Fibroblast of villous mesenchyme (primary cell): ENCODE measurements around the gene KRTAP10-12. TPM values are rescaled to one million over a fixed set of nuclear protein-coding genes. Genes with fewer than 3 reads are reported as not detected.

Source experiments
- DNase-seq: peaks from one replicate; pipeline ENCODE4 v3.0.0-alpha.2; 2010; ENCODE audit warnings: low read depth
- H3K4me3 ChIP-seq: 2 replicates; pipeline ENCODE4 v1.5.1; 2011; ENCODE audit warnings: low read depth, mild to moderate bottlenecking, low read length
- total RNA-seq: library from RNA; depleted of rRNA; stranded (reverse); fragments of >200 nt; gene quantifications from 2 replicates; pipeline ENCODE4 v1.2.3, GENCODE V29; 2012
- TF ChIP-seq, protein P1 (sequence below): IDR thresholded peaks from 2 replicates; pipeline ENCODE4 v1.5.1; 2012; ENCODE audit warnings: low read depth, mild to moderate bottlenecking, low read length; ENCODE audit not compliant: insufficient read depth

KRTAP10-12 gene
- total RNA-seq, 1 donor, result not detected

DNA sequence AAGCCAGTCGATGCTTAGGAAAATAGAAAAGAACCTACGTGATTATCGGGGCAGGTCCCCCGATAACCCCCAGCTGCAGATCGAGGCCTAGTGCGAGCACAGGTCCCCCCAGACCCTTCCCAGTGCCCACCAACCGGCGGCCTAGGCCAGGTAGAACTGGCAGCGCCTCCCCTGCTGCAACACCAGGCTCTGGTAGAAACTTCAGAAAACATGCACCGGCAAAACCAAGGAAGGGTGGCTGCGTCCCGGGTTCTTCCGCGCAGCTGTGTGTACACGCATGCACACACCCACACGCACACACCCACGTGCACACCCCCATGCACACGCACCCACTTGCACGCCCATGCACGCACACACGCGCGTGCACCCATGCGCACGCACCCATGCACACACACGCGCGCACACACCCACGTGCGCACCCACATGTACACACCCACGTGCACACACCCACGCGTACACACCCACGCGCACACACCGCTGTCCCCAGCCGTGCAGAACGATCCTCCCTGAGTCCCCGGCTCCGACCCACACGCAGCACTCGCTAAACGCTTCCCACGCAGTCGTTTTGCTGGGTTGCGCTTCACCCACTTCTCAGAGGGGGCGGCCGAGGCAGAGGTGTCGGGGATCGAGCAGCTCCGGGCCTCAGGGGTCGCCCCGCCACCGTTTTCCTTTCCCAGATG lies 9.2 kb downstream of the KRTAP10-12 start:
- no peak for DNase-seq
- no peak overlapping the region for H3K4me3 ChIP-seq
- TF ChIP-seq, protein P1, sequence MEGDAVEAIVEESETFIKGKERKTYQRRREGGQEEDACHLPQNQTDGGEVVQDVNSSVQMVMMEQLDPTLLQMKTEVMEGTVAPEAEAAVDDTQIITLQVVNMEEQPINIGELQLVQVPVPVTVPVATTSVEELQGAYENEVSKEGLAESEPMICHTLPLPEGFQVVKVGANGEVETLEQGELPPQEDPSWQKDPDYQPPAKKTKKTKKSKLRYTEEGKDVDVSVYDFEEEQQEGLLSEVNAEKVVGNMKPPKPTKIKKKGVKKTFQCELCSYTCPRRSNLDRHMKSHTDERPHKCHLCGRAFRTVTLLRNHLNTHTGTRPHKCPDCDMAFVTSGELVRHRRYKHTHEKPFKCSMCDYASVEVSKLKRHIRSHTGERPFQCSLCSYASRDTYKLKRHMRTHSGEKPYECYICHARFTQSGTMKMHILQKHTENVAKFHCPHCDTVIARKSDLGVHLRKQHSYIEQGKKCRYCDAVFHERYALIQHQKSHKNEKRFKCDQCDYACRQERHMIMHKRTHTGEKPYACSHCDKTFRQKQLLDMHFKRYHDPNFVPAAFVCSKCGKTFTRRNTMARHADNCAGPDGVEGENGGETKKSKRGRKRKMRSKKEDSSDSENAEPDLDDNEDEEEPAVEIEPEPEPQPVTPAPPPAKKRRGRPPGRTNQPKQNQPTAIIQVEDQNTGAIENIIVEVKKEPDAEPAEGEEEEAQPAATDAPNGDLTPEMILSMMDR, result no peak

DNA sequence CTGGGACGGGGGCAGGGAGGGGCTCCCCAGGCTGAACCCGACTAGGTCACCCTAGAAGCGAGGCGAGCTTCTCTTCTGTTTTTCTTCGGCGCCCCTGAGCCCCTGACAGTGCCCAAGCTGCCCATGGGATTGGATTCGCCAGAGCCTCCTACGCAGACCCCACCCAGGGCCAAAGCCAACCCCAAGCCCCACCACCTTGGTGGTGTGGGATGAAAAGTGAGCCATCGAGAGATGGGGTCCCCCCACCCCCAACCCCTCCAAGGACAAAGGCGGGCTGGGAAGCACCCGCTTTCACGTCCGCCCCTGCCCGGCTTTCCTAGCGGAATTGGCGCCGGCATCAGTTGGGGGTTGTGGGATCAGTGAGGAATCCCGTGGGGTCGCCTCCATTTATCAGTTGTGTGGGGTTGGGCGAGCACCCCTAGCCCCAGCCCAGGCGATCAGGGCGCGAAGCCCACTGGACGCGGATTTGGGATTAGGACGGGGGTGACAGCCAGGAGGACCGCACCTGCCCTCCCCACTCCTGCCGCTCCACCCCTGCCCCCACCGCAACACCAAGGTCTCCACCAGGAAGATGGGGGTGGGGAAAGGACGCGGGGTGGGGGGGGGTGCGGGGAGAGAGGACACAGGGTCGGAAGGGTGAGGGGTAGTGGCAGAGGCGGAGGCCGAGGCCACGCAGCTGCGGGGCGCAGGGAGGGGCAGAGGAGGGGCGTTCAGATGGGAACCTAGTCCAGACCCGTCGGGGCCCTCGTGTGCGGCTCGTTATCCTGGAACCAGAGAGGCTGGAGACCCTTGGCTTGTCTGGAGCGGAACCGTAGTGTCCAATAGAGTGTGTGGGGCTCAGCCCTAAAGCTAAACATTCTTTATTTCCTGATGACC lies 10.0 kb downstream of the KRTAP10-12 start:
- no peak overlapping the region for H3K4me3 ChIP-seq
- TF ChIP-seq, protein P1, result no peak
- DNase-seq, result no peak

DNA sequence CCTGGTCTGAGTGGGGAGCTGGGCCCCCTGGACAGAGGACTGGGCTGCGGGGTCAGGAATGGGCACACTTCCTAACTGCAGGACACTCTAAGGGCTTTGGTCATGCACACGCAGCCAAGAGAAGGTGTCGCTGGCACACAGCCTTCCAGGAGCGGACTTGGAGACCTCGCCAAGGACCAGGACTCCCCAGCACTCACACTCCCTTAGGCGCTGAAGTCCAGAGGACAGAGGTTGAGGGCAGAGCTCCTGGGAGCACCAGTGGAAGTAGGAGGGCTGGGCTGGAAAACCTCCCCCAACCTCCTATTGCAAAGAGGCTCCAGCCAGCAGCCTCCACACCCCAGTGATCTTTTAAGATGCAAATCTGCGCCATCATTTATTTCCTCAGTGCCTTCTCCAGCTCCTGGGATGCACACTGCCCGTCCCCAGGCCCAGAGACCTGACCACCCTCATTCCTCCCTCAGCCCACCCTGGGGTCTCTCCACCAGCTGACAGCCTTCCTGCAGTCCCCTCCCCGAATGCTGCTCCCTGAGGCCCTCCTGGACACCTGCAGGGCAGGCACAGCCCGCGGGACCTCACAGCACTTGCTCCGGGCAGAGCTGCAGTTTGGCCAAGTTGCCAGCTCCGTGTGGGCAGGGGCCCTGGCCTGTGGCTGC lies 11.4 kb downstream of the KRTAP10-12 start:
- DNase-seq, result no peak
- no peak overlapping the region for H3K4me3 ChIP-seq
- TF ChIP-seq, protein P1, result no peak

DNA sequence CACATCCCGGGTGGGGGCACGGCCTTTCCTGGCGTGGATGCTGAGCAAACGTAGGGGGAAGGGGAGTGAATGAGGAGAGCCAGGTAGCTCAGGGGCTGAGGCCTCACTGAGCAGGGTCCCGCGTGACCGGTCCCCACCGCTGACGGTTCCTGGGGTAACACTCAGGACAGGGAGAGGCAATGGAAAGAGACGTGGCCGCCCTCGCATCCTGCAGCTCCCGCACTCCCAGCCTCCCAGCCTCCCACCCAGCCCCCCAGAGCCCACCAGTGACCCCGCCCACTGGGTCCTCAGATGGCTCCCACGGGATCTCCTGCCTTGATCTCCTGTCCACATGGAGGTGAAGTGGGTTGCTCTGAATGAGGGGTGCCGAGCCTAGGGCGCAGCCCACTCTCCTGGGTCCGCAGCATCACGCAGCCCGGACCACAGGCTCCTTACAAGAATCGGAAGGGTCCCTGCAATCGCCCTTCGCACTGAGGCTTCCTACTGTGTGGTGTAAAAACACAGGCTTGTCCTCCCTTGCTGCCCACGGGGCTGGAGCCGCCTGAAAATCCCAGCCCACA lies 12.0 kb downstream of the KRTAP10-12 start:
- TF ChIP-seq, protein P1, result no peak
- no peak for DNase-seq
- H3K4me3 ChIP-seq, result no peak overlapping the region

DNA sequence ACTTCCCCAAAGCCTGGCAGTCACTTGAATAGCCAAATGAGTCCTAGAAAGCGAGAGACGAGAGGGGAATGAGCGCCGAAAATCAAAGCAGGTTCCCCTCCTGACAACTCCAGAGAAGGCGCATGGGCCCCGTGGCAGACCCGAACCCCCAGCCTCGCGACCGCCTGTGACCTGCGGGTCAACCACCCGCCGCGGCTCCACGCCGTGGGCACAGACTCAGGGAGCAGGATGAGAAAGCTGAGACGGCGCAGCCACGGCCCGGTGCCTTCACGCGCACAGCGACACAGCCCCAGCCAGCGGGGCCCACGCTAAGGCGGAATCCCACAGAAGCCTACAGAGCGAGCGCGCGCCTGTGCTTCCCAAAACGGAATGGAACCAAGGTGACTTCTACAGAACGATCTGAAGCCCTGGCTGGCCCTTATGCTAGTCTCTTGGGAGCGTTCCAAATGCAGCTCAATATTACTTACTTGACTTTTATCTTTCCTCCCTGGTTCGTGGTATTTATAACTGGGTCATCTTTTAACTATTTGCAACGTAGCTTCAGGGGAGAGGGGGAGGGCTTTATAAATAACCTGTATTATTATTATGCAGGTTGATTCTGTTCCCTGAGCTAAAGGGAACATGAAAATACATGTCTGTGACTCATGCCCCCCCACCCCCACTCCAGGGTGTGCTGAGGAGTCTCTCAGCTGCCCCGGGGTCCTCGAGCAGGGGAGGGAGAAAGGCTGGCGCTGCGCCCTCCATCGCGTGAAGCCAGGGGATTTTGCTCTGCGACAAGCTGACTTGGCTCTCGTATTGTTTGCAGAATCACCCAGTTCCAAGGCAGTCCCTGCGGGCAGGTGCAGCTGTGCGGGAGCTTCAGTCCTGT lies 12.7 kb downstream of the KRTAP10-12 start:
- DNase-seq, result peak; percentile 1
- TF ChIP-seq, protein P1, result no peak

DNA sequence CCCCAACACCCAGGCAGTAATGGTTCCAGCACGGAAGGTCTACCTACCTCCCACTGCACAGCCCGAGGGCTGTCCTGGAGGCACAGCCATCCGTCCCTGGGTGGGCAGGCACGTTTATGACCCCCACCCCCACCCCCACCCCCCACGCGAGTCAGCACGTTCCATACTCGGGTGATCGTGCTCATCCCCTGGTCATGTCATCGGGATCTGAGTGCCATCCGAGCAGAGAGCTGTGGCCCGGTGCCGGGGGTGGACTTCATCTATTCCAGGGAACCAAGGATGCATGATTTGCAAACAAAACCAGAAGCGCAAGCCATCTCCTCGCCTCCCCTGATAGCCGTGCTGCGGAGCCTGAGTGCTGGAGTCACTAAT lies 13.3 kb downstream of the KRTAP10-12 start:
- H3K4me3 ChIP-seq, result no peak overlapping the region
- DNase-seq, result no peak
- TF ChIP-seq, protein P1, result no peak

More for the DNA sequence above, 12.7 kb downstream of the KRTAP10-12 start:
- H3K4me3 ChIP-seq, result no peak overlapping the region
